ENCODE data around the gene MAPKAPK5. TPM values are rescaled to one million over a fixed set of nuclear protein-coding genes. Genes with fewer than 3 reads are reported as not detected.

MAPKAPK5 gene
- total and polyA plus RNA-seq, 10 of the 15 experiments (the other 5 are each of a cell fraction or from before 2014, with no cell fraction given) = 12.6 to 54.3 (median 41.5) TPM

DNA sequence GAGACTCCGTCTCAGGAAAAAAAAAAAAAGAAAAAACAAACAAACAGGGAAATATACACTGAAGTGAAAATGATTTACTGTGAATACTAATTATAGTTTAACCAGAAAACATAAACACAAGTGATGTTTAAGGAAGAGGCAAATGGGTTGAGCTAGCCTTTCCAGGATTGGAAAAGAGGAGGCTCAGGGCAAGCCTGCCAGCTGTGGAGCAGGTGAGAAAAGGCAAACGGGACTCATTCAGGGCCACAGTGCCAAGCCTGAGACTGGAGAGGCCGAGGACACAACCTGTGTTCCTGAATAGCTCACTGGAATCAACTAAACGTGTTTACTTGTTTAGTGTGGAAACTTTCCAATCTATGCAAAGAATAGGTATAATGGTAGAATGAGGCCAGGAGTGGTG is 35.7 kb upstream of the MAPKAPK5 start:
- H4K20me1 ChIP-seq (ENCODE audit: control insufficient read depth, insufficient read depth) = no peaks in the 10 kb centered on the region
- RAD21 ChIA-PET (ENCODE audit: unreplicated experiment) = interaction anchor here (1.0 kb wide), 1 partner anchor 10 kb away, joined by 4 read pairs; no protein-coding TSS in a partner anchor
- 77% methylated on average over 3 of the region's 4 CpGs for WGBS (ENCODE audit: insufficient coverage, insufficient replicate concordance, low lambda C conversion rate, missing lambda C conversion rate)
- ATAC-seq (no peak), DNase-seq (ENCODE audit: low read depth, low spot score) (no peak), FAIRE-seq (no peak)
- SMC1A ChIA-PET (ENCODE audit: uncharacterized antibody, unreplicated experiment) = no interaction called here
- no peaks in the 10 kb centered on the region for H3K27me3 ChIP-seq (replicated peaks in 1 of 2; ENCODE audit: control insufficient read depth in 2 of 2, insufficient read depth in 2 of 2, low read length in 1 of 2)
- H2AFZ ChIP-seq (ENCODE audit: control insufficient read depth, low read depth, low read length) = no peak overlapping the region
- no peak overlapping the region for H3K4me2 ChIP-seq (ENCODE audit: control insufficient read depth, insufficient read depth)
- intact Hi-C loops (cut with micrococcal nuclease; ENCODE audit: unreplicated experiment) = no loop called here
- in situ Hi-C loops (cut with MboI) = no loop called here
- CTCF ChIA-PET = interaction anchor here (0.7 kb wide), 1 partner anchor 38 kb away, joined by 3 read pairs; no protein-coding TSS in a partner anchor
- H3K9me3 ChIP-seq (replicated peaks; ENCODE audit: control insufficient read depth, insufficient read depth, low read length) = no peaks in the 10 kb centered on the region
- no peak overlapping the region for H3K27ac ChIP-seq (ENCODE audit: control insufficient read depth, insufficient read depth)
- no peaks in the 10 kb centered on the region for H3K79me2 ChIP-seq (ENCODE audit: control insufficient read depth, insufficient read depth, low read length)
- H3K36me3 ChIP-seq (ENCODE audit: control insufficient read depth in 2 of 2, insufficient read depth in 2 of 2, low read length in 1 of 2) = no peaks in the 10 kb centered on the region
- no TSS peak for BruUV-seq (replicated peaks)
- H3K9ac ChIP-seq (ENCODE audit: control insufficient read depth, insufficient read depth, low read length) = no peak overlapping the region
- no peaks in the 10 kb centered on the region for H3K4me1 ChIP-seq (ENCODE audit: control insufficient read depth, insufficient read depth, low read length)
- POLR2A ChIA-PET = interaction anchor here (0.7 kb wide), 1 partner anchor 592 kb away, joined by 3 read pairs; no protein-coding TSS in a partner anchor
- H3K4me3 ChIP-seq = no peak overlapping the region
- TF ChIP-seq SIX5 (IDR thresholded peaks at IDR 0.05; ENCODE audit: low read depth, low read length, severe bottlenecking) = no peak
- TF ChIP-seq, protein P1, sequence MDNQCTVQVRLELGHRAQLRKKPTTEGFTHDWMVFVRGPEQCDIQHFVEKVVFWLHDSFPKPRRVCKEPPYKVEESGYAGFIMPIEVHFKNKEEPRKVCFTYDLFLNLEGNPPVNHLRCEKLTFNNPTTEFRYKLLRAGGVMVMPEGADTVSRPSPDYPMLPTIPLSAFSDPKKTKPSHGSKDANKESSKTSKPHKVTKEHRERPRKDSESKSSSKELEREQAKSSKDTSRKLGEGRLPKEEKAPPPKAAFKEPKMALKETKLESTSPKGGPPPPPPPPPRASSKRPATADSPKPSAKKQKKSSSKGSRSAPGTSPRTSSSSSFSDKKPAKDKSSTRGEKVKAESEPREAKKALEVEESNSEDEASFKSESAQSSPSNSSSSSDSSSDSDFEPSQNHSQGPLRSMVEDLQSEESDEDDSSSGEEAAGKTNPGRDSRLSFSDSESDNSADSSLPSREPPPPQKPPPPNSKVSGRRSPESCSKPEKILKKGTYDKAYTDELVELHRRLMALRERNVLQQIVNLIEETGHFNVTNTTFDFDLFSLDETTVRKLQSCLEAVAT (IDR thresholded peaks at IDR 0.05) = no peak
- TF ChIP-seq SMAD5 (IDR thresholded peaks at IDR 0.05; ENCODE audit: low read depth) = no peak
- TF ChIP-seq DPF2 (IDR thresholded peaks at IDR 0.05) = no peak
- no peak for TF ChIP-seq NFYB (IDR thresholded peaks at IDR 0.05; ENCODE audit: insufficient read depth, low read depth, low read length)
- no peak for TF ChIP-seq CEBPB (IDR thresholded peaks at IDR 0.05; ENCODE audit: borderline replicate concordance in 1 of 2, low read depth in 2 of 2, low read length in 2 of 2)
- TF ChIP-seq, protein P2, sequence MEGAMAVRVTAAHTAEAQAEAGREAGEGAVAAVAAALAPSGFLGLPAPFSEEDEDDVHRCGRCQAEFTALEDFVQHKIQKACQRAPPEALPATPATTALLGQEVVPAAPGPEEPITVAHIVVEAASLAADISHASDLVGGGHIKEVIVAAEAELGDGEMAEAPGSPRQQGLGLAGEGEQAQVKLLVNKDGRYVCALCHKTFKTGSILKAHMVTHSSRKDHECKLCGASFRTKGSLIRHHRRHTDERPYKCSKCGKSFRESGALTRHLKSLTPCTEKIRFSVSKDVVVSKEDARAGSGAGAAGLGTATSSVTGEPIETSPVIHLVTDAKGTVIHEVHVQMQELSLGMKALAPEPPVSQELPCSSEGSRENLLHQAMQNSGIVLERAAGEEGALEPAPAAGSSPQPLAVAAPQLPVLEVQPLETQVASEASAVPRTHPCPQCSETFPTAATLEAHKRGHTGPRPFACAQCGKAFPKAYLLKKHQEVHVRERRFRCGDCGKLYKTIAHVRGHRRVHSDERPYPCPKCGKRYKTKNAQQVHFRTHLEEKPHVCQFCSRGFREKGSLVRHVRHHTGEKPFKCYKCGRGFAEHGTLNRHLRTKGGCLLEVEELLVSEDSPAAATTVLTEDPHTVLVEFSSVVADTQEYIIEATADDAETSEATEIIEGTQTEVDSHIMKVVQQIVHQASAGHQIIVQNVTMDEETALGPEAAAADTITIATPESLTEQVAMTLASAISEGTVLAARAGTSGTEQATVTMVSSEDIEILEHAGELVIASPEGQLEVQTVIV (IDR thresholded peaks at IDR 0.05; ENCODE audit: borderline replicate concordance, partially characterized antibody) = no peak
- no peak for TF ChIP-seq NFXL1 (IDR thresholded peaks at IDR 0.05; ENCODE audit: borderline replicate concordance)
- TF ChIP-seq ZNF622 (IDR thresholded peaks at IDR 0.05) = no peak
- TF ChIP-seq TCF3 (IDR thresholded peaks at IDR 0.05; ENCODE audit: borderline replicate concordance, insufficient read depth, low read depth, low read length) = no peak
- TF ChIP-seq MEF2A (IDR thresholded peaks at IDR 0.05; ENCODE audit: insufficient read depth, low read depth, low read length) = no peak
- TF ChIP-seq GATAD2B (conservative IDR thresholded peaks at IDR 0.05; ENCODE audit: low read depth) = no peak
- TF ChIP-seq, protein P3, sequence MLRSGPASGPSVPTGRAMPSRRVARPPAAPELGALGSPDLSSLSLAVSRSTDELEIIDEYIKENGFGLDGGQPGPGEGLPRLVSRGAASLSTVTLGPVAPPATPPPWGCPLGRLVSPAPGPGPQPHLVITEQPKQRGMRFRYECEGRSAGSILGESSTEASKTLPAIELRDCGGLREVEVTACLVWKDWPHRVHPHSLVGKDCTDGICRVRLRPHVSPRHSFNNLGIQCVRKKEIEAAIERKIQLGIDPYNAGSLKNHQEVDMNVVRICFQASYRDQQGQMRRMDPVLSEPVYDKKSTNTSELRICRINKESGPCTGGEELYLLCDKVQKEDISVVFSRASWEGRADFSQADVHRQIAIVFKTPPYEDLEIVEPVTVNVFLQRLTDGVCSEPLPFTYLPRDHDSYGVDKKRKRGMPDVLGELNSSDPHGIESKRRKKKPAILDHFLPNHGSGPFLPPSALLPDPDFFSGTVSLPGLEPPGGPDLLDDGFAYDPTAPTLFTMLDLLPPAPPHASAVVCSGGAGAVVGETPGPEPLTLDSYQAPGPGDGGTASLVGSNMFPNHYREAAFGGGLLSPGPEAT (IDR thresholded peaks at IDR 0.05; ENCODE audit: low read depth) = no peak
- TF ChIP-seq TCF12 (IDR thresholded peaks at IDR 0.05; ENCODE audit: low read depth, low read length) = no peak
- no peak for TF ChIP-seq PML (IDR thresholded peaks at IDR 0.05; ENCODE audit: low read length)
- TF ChIP-seq, protein P4, sequence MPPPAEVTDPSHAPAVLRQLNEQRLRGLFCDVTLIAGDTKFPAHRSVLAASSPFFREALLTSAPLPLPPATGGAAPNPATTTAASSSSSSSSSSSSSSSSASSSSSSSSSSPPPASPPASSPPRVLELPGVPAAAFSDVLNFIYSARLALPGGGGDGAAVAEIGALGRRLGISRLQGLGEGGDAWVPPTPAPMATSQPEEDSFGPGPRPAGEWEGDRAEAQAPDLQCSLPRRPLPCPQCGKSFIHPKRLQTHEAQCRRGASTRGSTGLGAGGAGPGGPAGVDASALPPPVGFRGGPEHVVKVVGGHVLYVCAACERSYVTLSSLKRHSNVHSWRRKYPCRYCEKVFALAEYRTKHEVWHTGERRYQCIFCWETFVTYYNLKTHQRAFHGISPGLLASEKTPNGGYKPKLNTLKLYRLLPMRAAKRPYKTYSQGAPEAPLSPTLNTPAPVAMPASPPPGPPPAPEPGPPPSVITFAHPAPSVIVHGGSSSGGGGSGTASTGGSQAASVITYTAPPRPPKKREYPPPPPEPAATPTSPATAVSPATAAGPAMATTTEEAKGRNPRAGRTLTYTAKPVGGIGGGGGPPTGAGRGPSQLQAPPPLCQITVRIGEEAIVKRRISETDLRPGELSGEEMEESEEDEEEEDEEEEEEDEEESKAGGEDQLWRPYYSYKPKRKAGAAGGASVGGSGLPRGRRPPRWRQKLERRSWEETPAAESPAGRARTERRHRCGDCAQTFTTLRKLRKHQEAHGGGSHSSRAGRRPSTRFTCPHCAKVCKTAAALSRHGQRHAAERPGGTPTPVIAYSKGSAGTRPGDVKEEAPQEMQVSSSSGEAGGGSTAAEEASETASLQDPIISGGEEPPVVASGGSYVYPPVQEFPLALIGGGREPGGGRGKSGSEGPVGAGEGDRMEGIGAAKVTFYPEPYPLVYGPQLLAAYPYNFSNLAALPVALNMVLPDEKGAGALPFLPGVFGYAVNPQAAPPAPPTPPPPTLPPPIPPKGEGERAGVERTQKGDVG (CRISPR knock-in tag; IDR thresholded peaks at IDR 0.05) = no peak
